Measurements from ENCODE around the gene PITX3.

DNA sequence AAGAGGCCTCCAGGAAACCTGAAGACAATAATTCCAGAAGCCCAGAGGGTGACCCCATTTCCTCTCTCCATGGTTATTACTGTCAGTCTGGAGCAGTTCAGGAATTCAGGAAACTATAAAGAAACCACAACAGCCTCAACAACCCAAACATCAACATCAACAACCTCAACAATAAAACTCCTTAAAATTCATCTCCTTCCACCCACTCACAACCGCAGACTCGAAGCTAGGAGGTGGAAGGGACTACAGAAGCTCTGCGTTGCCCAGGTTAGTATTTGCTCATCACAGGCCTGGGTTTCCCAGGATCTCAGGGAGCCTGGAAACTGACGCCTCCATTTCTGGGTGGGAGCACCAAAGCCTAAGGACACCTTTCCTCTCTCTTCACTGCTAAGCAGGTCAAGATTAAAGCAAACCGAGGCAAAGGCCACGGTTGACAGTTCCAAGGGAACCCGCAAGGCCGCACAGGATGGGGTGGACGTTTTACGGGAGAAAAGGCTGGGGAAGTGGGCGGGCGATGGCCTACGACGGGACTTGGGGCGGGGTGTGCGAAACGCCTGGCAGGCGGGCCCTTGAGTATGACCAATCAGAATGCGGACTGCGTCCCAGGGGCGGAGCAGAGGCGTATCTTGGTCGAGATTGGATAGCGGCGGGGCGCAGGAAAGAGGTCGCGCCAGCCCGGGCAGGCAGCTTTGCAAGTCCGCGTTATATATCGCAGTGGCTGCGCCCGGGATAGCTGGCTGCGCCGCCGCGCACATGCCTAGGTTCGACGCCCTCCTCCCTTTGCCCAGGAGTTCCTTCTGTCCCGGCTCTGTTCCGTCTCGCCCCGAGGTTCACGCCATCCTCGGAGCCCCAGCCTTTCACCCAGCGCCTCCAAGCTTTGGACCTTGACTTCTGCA lies 15.4 kb downstream of the PITX3 start, which contains the start of gene ELOVL3:
- TF ChIP-seq, protein P1, sequence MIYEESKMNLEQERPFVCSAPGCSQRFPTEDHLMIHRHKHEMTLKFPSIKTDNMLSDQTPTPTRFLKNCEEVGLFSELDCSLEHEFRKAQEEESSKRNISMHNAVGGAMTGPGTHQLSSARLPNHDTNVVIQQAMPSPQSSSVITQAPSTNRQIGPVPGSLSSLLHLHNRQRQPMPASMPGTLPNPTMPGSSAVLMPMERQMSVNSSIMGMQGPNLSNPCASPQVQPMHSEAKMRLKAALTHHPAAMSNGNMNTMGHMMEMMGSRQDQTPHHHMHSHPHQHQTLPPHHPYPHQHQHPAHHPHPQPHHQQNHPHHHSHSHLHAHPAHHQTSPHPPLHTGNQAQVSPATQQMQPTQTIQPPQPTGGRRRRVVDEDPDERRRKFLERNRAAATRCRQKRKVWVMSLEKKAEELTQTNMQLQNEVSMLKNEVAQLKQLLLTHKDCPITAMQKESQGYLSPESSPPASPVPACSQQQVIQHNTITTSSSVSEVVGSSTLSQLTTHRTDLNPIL (CRISPR knock-in tag; IDR thresholded peaks at IDR 0.05; ENCODE audit: low read depth): no peak
- TF ChIP-seq TOX (CRISPR knock-in tag; IDR thresholded peaks at IDR 0.05; ENCODE audit: borderline replicate concordance): no peak
- no peak for TF ChIP-seq CSDC2 (CRISPR knock-in tag; IDR thresholded peaks at IDR 0.05)

Data from SK-N-SH treated with all-trans-retinoic acid at 6 μM for 48 hours (cell line).